ENCODE data around the gene ARHGAP22. TPM values are rescaled to one million over a fixed set of nuclear protein-coding genes. Genes with fewer than 3 reads are reported as not detected.

The ARHGAP22 gene
- total RNA-seq, 1 donor from 2014 or later = 1.9 TPM

DNA sequence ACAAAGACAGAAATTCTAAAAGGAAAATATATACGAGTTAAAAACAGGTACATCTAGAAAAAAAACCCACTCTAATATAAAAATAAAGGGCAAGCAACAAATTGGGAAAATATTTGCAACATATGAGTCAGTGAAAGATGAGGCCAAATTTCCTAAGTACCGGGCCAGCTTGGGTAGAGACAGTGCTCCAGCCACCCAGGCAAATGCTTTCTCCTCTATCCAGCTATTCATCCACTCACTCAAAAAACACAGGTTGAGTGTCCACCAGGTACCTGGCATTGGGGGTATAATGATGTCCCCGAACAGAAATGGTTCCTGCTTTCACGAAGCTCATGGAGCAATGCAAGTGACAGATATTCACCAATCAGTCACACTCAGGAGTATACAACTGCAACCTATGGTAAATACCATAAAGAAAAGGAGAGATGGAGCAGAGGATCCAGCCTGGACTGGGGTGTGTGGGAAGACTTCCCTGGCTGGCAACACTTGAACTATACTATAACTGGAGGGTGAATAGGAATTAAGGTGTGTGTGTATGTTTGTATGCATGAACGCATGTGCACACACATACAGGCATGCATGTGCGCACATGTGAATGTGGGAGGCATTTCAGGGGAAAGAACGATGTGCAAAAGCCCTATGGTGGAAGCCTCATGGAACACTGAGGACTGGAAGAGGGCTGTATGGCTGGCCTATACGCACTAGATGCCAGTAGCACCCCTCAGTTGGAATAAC lies 2.3 kb downstream of the ARHGAP22 start:
- H3K27ac Mint-ChIP-seq (ENCODE audit: unreplicated experiment) = no peak overlapping the region
- peaks cover 8% of the 10 kb centered on the region for H3K4me1 Mint-ChIP-seq (ENCODE audit: unreplicated experiment)
- H3K4me3 Mint-ChIP-seq (ENCODE audit: unreplicated experiment) = no peak overlapping the region
- TF ChIP-seq, protein P1, sequence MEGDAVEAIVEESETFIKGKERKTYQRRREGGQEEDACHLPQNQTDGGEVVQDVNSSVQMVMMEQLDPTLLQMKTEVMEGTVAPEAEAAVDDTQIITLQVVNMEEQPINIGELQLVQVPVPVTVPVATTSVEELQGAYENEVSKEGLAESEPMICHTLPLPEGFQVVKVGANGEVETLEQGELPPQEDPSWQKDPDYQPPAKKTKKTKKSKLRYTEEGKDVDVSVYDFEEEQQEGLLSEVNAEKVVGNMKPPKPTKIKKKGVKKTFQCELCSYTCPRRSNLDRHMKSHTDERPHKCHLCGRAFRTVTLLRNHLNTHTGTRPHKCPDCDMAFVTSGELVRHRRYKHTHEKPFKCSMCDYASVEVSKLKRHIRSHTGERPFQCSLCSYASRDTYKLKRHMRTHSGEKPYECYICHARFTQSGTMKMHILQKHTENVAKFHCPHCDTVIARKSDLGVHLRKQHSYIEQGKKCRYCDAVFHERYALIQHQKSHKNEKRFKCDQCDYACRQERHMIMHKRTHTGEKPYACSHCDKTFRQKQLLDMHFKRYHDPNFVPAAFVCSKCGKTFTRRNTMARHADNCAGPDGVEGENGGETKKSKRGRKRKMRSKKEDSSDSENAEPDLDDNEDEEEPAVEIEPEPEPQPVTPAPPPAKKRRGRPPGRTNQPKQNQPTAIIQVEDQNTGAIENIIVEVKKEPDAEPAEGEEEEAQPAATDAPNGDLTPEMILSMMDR (IDR thresholded peaks at IDR 0.05; ENCODE audit: unreplicated experiment) = no peak
- no peaks in the 10 kb centered on the region for H3K36me3 Mint-ChIP-seq (ENCODE audit: low read depth, unreplicated experiment)
- H3K27me3 Mint-ChIP-seq (ENCODE audit: unreplicated experiment) = peaks cover 5% of the 10 kb centered on the region
- no peak for DNase-seq (ENCODE audit: low spot score)
- no peaks in the 10 kb centered on the region for H3K9me3 Mint-ChIP-seq (ENCODE audit: unreplicated experiment)

DNA sequence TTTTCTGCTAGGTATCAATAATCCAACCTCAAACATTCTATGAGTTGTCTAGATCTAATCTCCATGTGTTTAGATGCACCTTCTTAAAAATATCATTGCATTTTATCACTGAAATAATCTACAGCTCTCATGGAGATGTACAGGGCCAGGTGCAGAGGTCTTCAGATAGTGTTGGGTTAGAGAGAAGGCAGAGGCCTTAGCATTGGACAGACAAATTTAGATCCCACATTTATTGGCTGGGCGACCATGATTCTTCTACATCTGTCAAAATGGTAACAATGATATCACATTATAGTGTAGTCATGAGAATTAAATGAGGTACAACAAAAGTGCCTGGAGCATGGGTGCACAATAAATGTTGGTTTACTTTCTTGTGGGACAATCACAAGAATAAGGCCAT lies 3.1 kb downstream of the ARHGAP22 start:
- TF ChIP-seq, protein P1 (IDR thresholded peaks at IDR 0.05; ENCODE audit: unreplicated experiment) = no peak
- H3K27me3 Mint-ChIP-seq (ENCODE audit: unreplicated experiment) = peaks cover 5% of the 10 kb centered on the region
- no peak overlapping the region for H3K27ac Mint-ChIP-seq (ENCODE audit: unreplicated experiment)
- H3K4me3 Mint-ChIP-seq (ENCODE audit: unreplicated experiment) = no peak overlapping the region
- H3K9me3 Mint-ChIP-seq (ENCODE audit: unreplicated experiment) = no peaks in the 10 kb centered on the region
- no peak for DNase-seq (ENCODE audit: low spot score)
- peaks cover 7% of the 10 kb centered on the region for H3K4me1 Mint-ChIP-seq (ENCODE audit: unreplicated experiment)
- no peaks in the 10 kb centered on the region for H3K36me3 Mint-ChIP-seq (ENCODE audit: low read depth, unreplicated experiment)

DNA sequence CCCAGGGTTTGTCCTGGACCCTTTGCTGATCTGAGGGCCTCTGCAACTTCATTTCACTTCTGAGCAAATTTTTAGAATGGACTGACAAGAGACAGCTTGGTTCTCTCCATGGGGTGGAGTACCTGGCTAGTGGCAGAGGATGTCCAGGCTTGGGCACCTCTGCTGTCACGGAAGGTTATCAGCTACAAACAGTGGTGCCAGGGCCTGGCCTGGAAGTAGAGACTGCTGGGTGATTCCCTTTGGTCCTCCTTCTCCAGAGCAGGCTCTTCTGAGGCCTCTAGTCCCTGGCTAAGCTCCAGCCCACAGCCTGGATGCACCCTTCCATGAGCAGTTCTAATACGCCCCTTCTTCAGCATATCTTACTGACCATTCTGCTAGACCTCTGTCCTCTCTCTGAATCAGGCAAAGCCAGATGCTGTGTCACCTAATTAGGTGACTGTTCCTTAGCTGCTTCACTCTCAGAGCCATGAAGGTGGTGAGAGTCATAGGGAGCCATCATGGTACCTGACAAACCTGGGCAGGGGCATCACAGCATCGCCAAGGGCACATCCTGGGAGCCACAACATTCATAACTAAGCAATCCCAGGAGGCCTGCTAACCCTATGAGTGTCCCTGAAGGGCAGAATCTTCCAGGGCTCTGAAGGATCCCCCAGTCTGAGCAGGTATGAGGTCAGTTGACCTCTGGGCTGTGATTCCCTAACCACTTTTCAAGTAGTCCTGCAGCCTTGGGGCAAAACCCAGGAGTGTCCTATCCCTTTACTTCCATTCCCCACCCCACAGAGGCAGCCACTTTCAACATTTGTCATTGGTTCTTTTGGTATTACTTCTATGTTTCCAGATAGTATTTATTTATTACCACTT lies 4.0 kb downstream of the ARHGAP22 start:
- Mint-ChIP-seq H3K36me3 (ENCODE audit: low read depth, unreplicated experiment) (no peaks in the 10 kb centered on the region), H3K9me3 (ENCODE audit: unreplicated experiment) (no peaks in the 10 kb centered on the region), H3K27me3 (ENCODE audit: unreplicated experiment) (peaks cover 5% of the 10 kb centered on the region), H3K4me3 (ENCODE audit: unreplicated experiment) (no peak overlapping the region), H3K27ac (ENCODE audit: unreplicated experiment) (no peak overlapping the region), H3K4me1 (ENCODE audit: unreplicated experiment) (peaks cover 3% of the 10 kb centered on the region)
- no peak for DNase-seq (ENCODE audit: low spot score)
- TF ChIP-seq, protein P1 (IDR thresholded peaks at IDR 0.05; ENCODE audit: unreplicated experiment) = no peak

DNA sequence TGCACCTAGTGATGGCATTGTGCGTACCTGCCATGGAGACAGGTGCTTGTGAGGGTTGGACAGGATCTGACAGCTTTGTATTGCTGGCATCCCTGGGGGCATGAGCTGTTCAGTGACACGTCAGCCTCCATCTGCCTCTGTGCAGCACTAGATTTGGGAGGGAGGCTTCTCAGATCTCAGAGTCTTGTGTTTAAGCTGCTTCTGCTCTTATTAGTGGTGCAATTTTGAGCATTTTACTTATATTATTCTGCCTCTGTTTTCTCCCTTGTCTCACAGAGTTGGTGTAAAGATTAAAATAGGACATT lies 5.1 kb downstream of the ARHGAP22 start:
- TF ChIP-seq, protein P1 (IDR thresholded peaks at IDR 0.05; ENCODE audit: unreplicated experiment) = no peak
- H3K27ac Mint-ChIP-seq (ENCODE audit: unreplicated experiment) = no peak overlapping the region
- peaks cover 3% of the 10 kb centered on the region for H3K4me1 Mint-ChIP-seq (ENCODE audit: unreplicated experiment)
- H3K36me3 Mint-ChIP-seq (ENCODE audit: low read depth, unreplicated experiment) = no peaks in the 10 kb centered on the region
- DNase-seq (ENCODE audit: low spot score) = no peak
- H3K9me3 Mint-ChIP-seq (ENCODE audit: unreplicated experiment) = no peaks in the 10 kb centered on the region
- H3K27me3 Mint-ChIP-seq (ENCODE audit: unreplicated experiment) = peaks cover 5% of the 10 kb centered on the region
- H3K4me3 Mint-ChIP-seq (ENCODE audit: unreplicated experiment) = no peak overlapping the region
